ENCODE measurements around the gene YBX3. TPM values are rescaled to one million over a fixed set of nuclear protein-coding genes. Genes with fewer than 3 reads are reported as not detected.

Gene YBX3
- total RNA-seq, 4 donors from 2014 or later = 610 to 832 (median 677) TPM

- TF ChIP-seq POLR2A (IDR thresholded peaks at IDR 0.05) (no peak), POLR2AphosphoS5 (IDR thresholded peaks at IDR 0.05) (no peak), EP300 (IDR thresholded peaks at IDR 0.05) (no peak), CTCF (IDR thresholded peaks at IDR 0.05) (no peak)
- Histone ChIP-seq H3K9me3 (no peaks in the 10 kb centered on the region), H3K27ac (no peak overlapping the region), H3K4me1 (peaks cover 29% of the 10 kb centered on the region), H3K36me3 (peaks cover 77% of the 10 kb centered on the region), H3K27me3 (no peaks in the 10 kb centered on the region), H3K4me3 (no peak overlapping the region)
- no peak for DNase-seq (ENCODE audit: low spot score in 2 of 2)
- WGBS = 17% methylated on average over 2 of the region's 2 CpGs
These were observed 17.5 kb downstream of the YBX3 start for GRCh38 chr12:10705655-10706054.

GRCh38 chr12:10701843-10702242 is 21.3 kb downstream of the YBX3 start:
- Histone ChIP-seq H3K36me3 (peaks cover 82% of the 10 kb centered on the region), H3K9me3 (no peaks in the 10 kb centered on the region), H3K4me3 (no peak overlapping the region), H3K4me1 (peaks cover 27% of the 10 kb centered on the region), H3K27me3 (no peaks in the 10 kb centered on the region), H3K27ac (peak overlapping the region; percentile 52)
- 87% methylated on average over 14 of the region's 14 CpGs for WGBS
- DNase-seq (ENCODE audit: low spot score in 2 of 2) = no peak
- TF ChIP-seq POLR2AphosphoS5 (IDR thresholded peaks at IDR 0.05) (no peak), POLR2A (IDR thresholded peaks at IDR 0.05) (no peak), EP300 (IDR thresholded peaks at IDR 0.05) (no peak), CTCF (IDR thresholded peaks at IDR 0.05) (no peak)

GRCh38 chr12:10701131-10701681 is 21.9 kb downstream of the YBX3 start:
- H3K36me3 ChIP-seq = peaks cover 79% of the 10 kb centered on the region
- peak overlapping the region; percentile 52 for H3K27ac ChIP-seq
- no peak for TF ChIP-seq POLR2A (IDR thresholded peaks at IDR 0.05)
- no peak for TF ChIP-seq CTCF (IDR thresholded peaks at IDR 0.05)
- TF ChIP-seq POLR2AphosphoS5 (IDR thresholded peaks at IDR 0.05) = no peak
- no peak for TF ChIP-seq EP300 (IDR thresholded peaks at IDR 0.05)
- H3K4me3 ChIP-seq = no peak overlapping the region
- DNase-seq (ENCODE audit: low spot score in 2 of 2) = no peak
- 29% methylated on average over 3 of the region's 3 CpGs for WGBS
- H3K9me3 ChIP-seq = no peaks in the 10 kb centered on the region
- no peaks in the 10 kb centered on the region for H3K27me3 ChIP-seq
- peaks cover 25% of the 10 kb centered on the region for H3K4me1 ChIP-seq

GRCh38 chr12:10700581-10700980 is 22.5 kb downstream of the YBX3 start:
- Histone ChIP-seq H3K27ac (no peak overlapping the region), H3K4me1 (peaks cover 21% of the 10 kb centered on the region), H3K9me3 (no peaks in the 10 kb centered on the region), H3K27me3 (no peaks in the 10 kb centered on the region), H3K4me3 (no peak overlapping the region), H3K36me3 (peaks cover 79% of the 10 kb centered on the region)
- TF ChIP-seq EP300 (IDR thresholded peaks at IDR 0.05) (no peak), POLR2AphosphoS5 (IDR thresholded peaks at IDR 0.05) (no peak), CTCF (IDR thresholded peaks at IDR 0.05) (no peak), POLR2A (IDR thresholded peaks at IDR 0.05) (no peak)
- 83% methylated on average over 3 of the region's 3 CpGs for WGBS
- no peak for DNase-seq (ENCODE audit: low spot score in 2 of 2)

GRCh38 chr12:10697862-10698261 is 25.3 kb downstream of the YBX3 start:
- TF ChIP-seq EP300 (IDR thresholded peaks at IDR 0.05) (no peak), CTCF (IDR thresholded peaks at IDR 0.05) (no peak), POLR2AphosphoS5 (IDR thresholded peaks at IDR 0.05) (no peak), POLR2A (IDR thresholded peaks at IDR 0.05) (no peak)
- no peaks in the 10 kb centered on the region for H3K9me3 ChIP-seq
- peaks cover 71% of the 10 kb centered on the region for H3K36me3 ChIP-seq
- WGBS = 93% methylated on average over 1 of the region's 1 CpG
- no peak for DNase-seq (ENCODE audit: low spot score in 2 of 2)
- H3K4me1 ChIP-seq = peaks cover 16% of the 10 kb centered on the region
- H3K27ac ChIP-seq = no peak overlapping the region
- H3K27me3 ChIP-seq = no peaks in the 10 kb centered on the region
- H3K4me3 ChIP-seq = no peak overlapping the region
